Neuronal stem cell (in vitro differentiated cells): ENCODE results near the gene DIP2C.

Experiments used
- DNase-seq: peaks from one replicate; pipeline ENCODE4 v3.0.0-alpha.2; 2013; ENCODE audit warnings: low spot score
- H2AFZ ChIP-seq: one replicate; pipeline ENCODE4 v1.6.1; 2013; ENCODE audit warnings: mild to moderate bottlenecking, low read length, inconsistent platforms
- H2AK5ac ChIP-seq: 2 replicates; pipeline ENCODE4 v1.6.1; 2013; ENCODE audit warnings: low read depth, mild to moderate bottlenecking, inconsistent platforms, low read length, moderate library complexity, mixed read lengths
- H2BK120ac ChIP-seq: 2 replicates; pipeline ENCODE4 v1.6.1; 2013; ENCODE audit warnings: low read depth, mild to moderate bottlenecking, inconsistent platforms, low read length, moderate library complexity, mixed read lengths
- H2BK12ac ChIP-seq: one replicate; pipeline ENCODE4 v1.6.1; 2013; ENCODE audit warnings: low read length, inconsistent platforms
- H2BK15ac ChIP-seq: 2 replicates; pipeline ENCODE4 v1.6.1; 2013; ENCODE audit warnings: mild to moderate bottlenecking, low read length, inconsistent platforms, mixed read lengths
- H2BK5ac ChIP-seq: one replicate; pipeline ENCODE4 v1.6.1; 2013; ENCODE audit warnings: inconsistent platforms, mild to moderate bottlenecking, low read length, moderate library complexity
- H3K14ac ChIP-seq: one replicate; pipeline ENCODE4 v1.6.1; 2013; ENCODE audit warnings: low read length, inconsistent platforms
- H3K18ac ChIP-seq: 2 replicates; pipeline ENCODE4 v1.6.1; 2013; ENCODE audit warnings: low read length, inconsistent platforms
- H3K23ac ChIP-seq: 2 replicates; pipeline ENCODE4 v1.6.1; 2013; ENCODE audit warnings: low read depth, mild to moderate bottlenecking, mixed read lengths, low read length, inconsistent platforms; ENCODE audit not compliant: poor library complexity
- H3K27ac ChIP-seq: replicated peaks from 3 replicates; pipeline ENCODE4 v1.5.1; 2013; ENCODE audit warnings: low read length, inconsistent platforms
- H3K27me3 ChIP-seq, 3 experiments: 2 replicates each; pipeline ENCODE4 v1.6.1; 2013; ENCODE audit warnings: low read length in 3 of 3, mild to moderate bottlenecking in 2 of 3, inconsistent platforms in 1 of 3, low read depth in 1 of 3, mixed read lengths in 1 of 3, moderate library complexity in 1 of 3; ENCODE audit not compliant: control insufficient read depth in 3 of 3, insufficient read depth in 3 of 3
- H3K36me3 ChIP-seq, 2 donors: replicated peaks in 1 of 2; 2 replicates each; pipeline ENCODE4 v1.6.1; 2013; ENCODE audit warnings: low read length in 2 of 2; ENCODE audit not compliant: control insufficient read depth in 2 of 2, insufficient read depth in 2 of 2
- H3K4ac ChIP-seq: 2 replicates; pipeline ENCODE4 v1.6.1; 2013; ENCODE audit warnings: inconsistent platforms, mild to moderate bottlenecking, low read length, moderate library complexity
- H3K4me1 ChIP-seq, 2 donors: 1 replicate in 1 of 2; 2 replicates in 1 of 2; pipeline ENCODE4 v1.6.1; 2013; ENCODE audit warnings: low read length in 2 of 2, low read depth in 1 of 2; ENCODE audit not compliant: control insufficient read depth in 2 of 2, insufficient read depth in 1 of 2
- H3K4me2 ChIP-seq: one replicate; pipeline ENCODE4 v1.6.1; 2013; ENCODE audit warnings: mild to moderate bottlenecking, low read length, inconsistent platforms; ENCODE audit not compliant: insufficient read depth, poor library complexity, severe bottlenecking
- H3K4me3 ChIP-seq, 2 donors: 2 replicates each; pipeline ENCODE4 v1.5.1; 2013; ENCODE audit warnings: low read length in 2 of 2, mild to moderate bottlenecking in 2 of 2, inconsistent platforms in 1 of 2, moderate library complexity in 1 of 2
- H3K79me1 ChIP-seq: one replicate; pipeline ENCODE4 v1.6.1; 2013; ENCODE audit warnings: low read depth, mild to moderate bottlenecking, inconsistent platforms, low read length, moderate library complexity
- H3K9ac ChIP-seq: one replicate; pipeline ENCODE4 v1.6.1; 2013; ENCODE audit warnings: mild to moderate bottlenecking, low read depth, low read length, inconsistent platforms; ENCODE audit not compliant: poor library complexity
- H3K9me3 ChIP-seq, 2 donors: replicated peaks in 1 of 2; 2 replicates each; pipeline versions ENCODE3 to v1.6.1; 2013; ENCODE audit warnings: low read length in 2 of 2, mild to moderate bottlenecking in 2 of 2, inconsistent platforms in 1 of 2, low read depth in 1 of 2, mixed read lengths in 1 of 2, moderate library complexity in 1 of 2; ENCODE audit not compliant: control insufficient read depth in 2 of 2, insufficient read depth in 1 of 2
- H4K8ac ChIP-seq: one replicate; pipeline ENCODE4 v1.6.1; 2013; ENCODE audit warnings: low read depth, mild to moderate bottlenecking, inconsistent platforms, low read length, moderate library complexity
- H4K91ac ChIP-seq: one replicate; pipeline ENCODE4 v1.6.1; 2013; ENCODE audit warnings: low read length, low read depth, mild to moderate bottlenecking, inconsistent platforms; ENCODE audit not compliant: poor library complexity
- WGBS, 2 donors: extraction: QIAGEN DNeasy Blood & Tissue Kit; methylation state at CpG; one replicate each; pipeline ENCODE4 v1.1.7; 2013; ENCODE audit warnings: missing lambda C conversion rate in 2 of 2, mixed read lengths in 1 of 2; ENCODE audit not compliant: insufficient read length in 2 of 2, insufficient replicate concordance in 1 of 2; ENCODE audit errors: extremely low coverage in 2 of 2; 5-methylcytosine and 5-hydroxymethylcytosine counted together

DIP2C gene

DNA sequence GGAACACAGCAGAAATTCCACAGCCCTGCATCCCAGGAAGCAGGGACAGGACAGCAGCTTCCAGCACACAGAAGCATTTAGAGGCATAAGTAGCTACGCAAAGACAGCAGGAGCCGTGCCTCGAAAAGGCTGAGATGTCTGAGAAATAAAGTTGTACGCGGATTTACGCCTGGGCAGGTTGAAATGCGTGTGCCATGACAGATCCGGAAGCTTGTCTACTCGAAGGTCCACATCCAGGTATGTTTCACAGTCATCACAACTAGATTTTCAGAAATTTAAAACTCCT, 26.1 kb downstream of the DIP2C start:
- Histone ChIP-seq H2AFZ (no peak overlapping the region), H4K91ac (no peak overlapping the region), H3K9me3 (peaks cover 0 to 4% of the 10 kb centered on the region in 2 donors), H3K79me1 (peaks cover 18% of the 10 kb centered on the region), H3K36me3 (no peaks in the 10 kb centered on the region), H3K27me3 (no peaks in the 10 kb centered on the region), H3K14ac (no peak overlapping the region), H2BK5ac (no peak overlapping the region), H2BK120ac (no peak overlapping the region), H3K4ac (no peak overlapping the region), H3K9ac (no peak overlapping the region), H3K4me3 (no peak overlapping the region), H2BK15ac (no peak overlapping the region), H4K8ac (no peak overlapping the region), H2BK12ac (no peak overlapping the region), H3K27ac (peak overlapping the region; percentile 25), H3K18ac (peak overlapping the region; percentile 64), H2AK5ac (no peak overlapping the region), H3K23ac (no peak overlapping the region), H3K4me1 (peaks cover 32 to 42% of the 10 kb centered on the region in 2 donors), H3K4me2 (no peak overlapping the region)
- WGBS, 2 donors: no CpG with 5 or more reads among the region's 9 CpGs
- no peak for DNase-seq

- WGBS, 2 donors: no CpG with 5 or more reads among the region's 11 CpGs
- H2AFZ ChIP-seq: no peak overlapping the region
- no peak overlapping the region for H2BK5ac ChIP-seq
- peak overlapping the region; percentile 65 for H3K9ac ChIP-seq
- H3K4me3 ChIP-seq: no peak overlapping the region
- no peak overlapping the region for H4K8ac ChIP-seq
- H2BK12ac ChIP-seq: no peak overlapping the region
- H2BK15ac ChIP-seq: no peak overlapping the region
- no peaks in the 10 kb centered on the region for H3K36me3 ChIP-seq
- no peak overlapping the region for H3K23ac ChIP-seq
- DNase-seq: no peak
- no peak overlapping the region for H3K4ac ChIP-seq
- no peak overlapping the region for H3K14ac ChIP-seq
- no peak overlapping the region for H3K4me2 ChIP-seq
- H3K9me3 ChIP-seq: peaks cover 0 to 4% of the 10 kb centered on the region in 2 donors
- H3K4me1 ChIP-seq: peaks cover 32 to 42% of the 10 kb centered on the region in 2 donors
- H3K18ac ChIP-seq: no peak overlapping the region
- no peak overlapping the region for H4K91ac ChIP-seq
- H3K27me3 ChIP-seq: no peaks in the 10 kb centered on the region
- peaks cover 15% of the 10 kb centered on the region for H3K79me1 ChIP-seq
- no peak overlapping the region for H2BK120ac ChIP-seq
- H3K27ac ChIP-seq: peak overlapping the region; percentile 25
- no peak overlapping the region for H2AK5ac ChIP-seq
These were observed 26.6 kb downstream of the DIP2C start for GRCh38 chr10:662686-663465.

GRCh38 chr10:662223-662605, 27.3 kb downstream of the DIP2C start:
- no peak overlapping the region for H3K23ac ChIP-seq
- no peaks in the 10 kb centered on the region for H3K9me3 ChIP-seq
- H3K4me3 ChIP-seq: no peak overlapping the region
- H3K18ac ChIP-seq: no peak overlapping the region
- peaks cover 30 to 42% of the 10 kb centered on the region in 2 donors for H3K4me1 ChIP-seq
- H2BK120ac ChIP-seq: no peak overlapping the region
- H3K36me3 ChIP-seq: no peaks in the 10 kb centered on the region
- H3K4ac ChIP-seq: no peak overlapping the region
- no peak overlapping the region for H3K4me2 ChIP-seq
- no peak for DNase-seq
- no peak overlapping the region for H3K14ac ChIP-seq
- no peaks in the 10 kb centered on the region for H3K27me3 ChIP-seq
- H3K79me1 ChIP-seq: peaks cover 8% of the 10 kb centered on the region
- no peak overlapping the region for H2AFZ ChIP-seq
- H2BK5ac ChIP-seq: no peak overlapping the region
- no peak overlapping the region for H2BK15ac ChIP-seq
- H4K91ac ChIP-seq: no peak overlapping the region
- H3K27ac ChIP-seq: no peak overlapping the region
- no CpG with 5 or more reads among the region's 9 CpGs for WGBS, 2 donors
- no peak overlapping the region for H2BK12ac ChIP-seq
- no peak overlapping the region for H4K8ac ChIP-seq
- no peak overlapping the region for H2AK5ac ChIP-seq
- H3K9ac ChIP-seq: no peak overlapping the region

- Histone ChIP-seq H3K27ac (no peak overlapping the region), H3K36me3 (no peaks in the 10 kb centered on the region), H3K4me1 (peaks cover 30 to 42% of the 10 kb centered on the region in 2 donors)
These were observed 27.8 kb downstream of the DIP2C start for GRCh38 chr10:661597-662222.

More at GRCh38 chr10:661597-662222, 27.8 kb downstream of the DIP2C start:
- Histone ChIP-seq H2BK15ac (no peak overlapping the region), H4K91ac (no peak overlapping the region), H3K27me3 (no peaks in the 10 kb centered on the region), H3K9ac (no peak overlapping the region), H4K8ac (no peak overlapping the region), H3K4me3 (no peak overlapping the region), H2BK12ac (no peak overlapping the region), H2AFZ (no peak overlapping the region), H3K14ac (peak overlapping the region; percentile 12), H3K23ac (no peak overlapping the region), H3K4me2 (no peak overlapping the region), H3K79me1 (peaks cover 6% of the 10 kb centered on the region), H2BK120ac (no peak overlapping the region), H3K9me3 (no peaks in the 10 kb centered on the region), H3K4ac (no peak overlapping the region), H3K18ac (no peak overlapping the region), H2AK5ac (no peak overlapping the region), H2BK5ac (no peak overlapping the region)
- DNase-seq: no peak
- no CpG with 5 or more reads among the region's 16 CpGs for WGBS, 2 donors
